HEK293T (cell line): Measurements from ENCODE around the gene PPM1K.

Source experiments
- CTCF ChIA-PET: fragments of 350-600 bp; formaldehyde crosslinking; extraction: SDS; loops from one replicate; lab custom pipeline; 2021; ENCODE audit warnings: antibody characterized with exemption, inconsistent platforms; lab: Yijun Ruan, JAX
- POLR2A ChIA-PET: fragments of 350-600 bp; formaldehyde crosslinking; extraction: SDS; loops from one replicate; lab custom pipeline; 2020; ENCODE audit warnings: antibody characterized with exemption, inconsistent platforms; lab: Yijun Ruan, JAX
- DNase-seq: peaks from one replicate; pipeline ENCODE4 v3.0.0; 2012; ENCODE audit warnings: mixed read lengths; ENCODE audit errors: extremely low spot score
- ARNT ChIP-seq: fragments of 450-650 bp; IDR thresholded peaks from 2 replicates; pipeline ENCODE4 v1.6.1; 2017; ENCODE audit warnings: mild to moderate bottlenecking
- BHLHE40 ChIP-seq: fragments of 450-650 bp; IDR thresholded peaks from 2 replicates; pipeline ENCODE4 v1.6.1; 2016; ENCODE audit warnings: mild to moderate bottlenecking, moderate library complexity, borderline replicate concordance
- CTBP1 ChIP-seq: fragments of 450-650 bp; IDR thresholded peaks from 2 replicates; pipeline ENCODE4 v1.6.1; 2016; ENCODE audit warnings: borderline replicate concordance
- ELF4 ChIP-seq: fragments of 450-650 bp; IDR thresholded peaks from 2 replicates; pipeline ENCODE4 v1.6.1; 2017; ENCODE audit warnings: antibody characterized with exemption
- FOXA1 ChIP-seq: fragments of 450-650 bp; IDR thresholded peaks from 2 replicates; pipeline ENCODE4 v1.6.1; 2016; ENCODE audit warnings: mild to moderate bottlenecking
- FOXK2 ChIP-seq: fragments of 450-650 bp; IDR thresholded peaks from 2 replicates; pipeline ENCODE4 v1.6.1; 2016; ENCODE audit warnings: mild to moderate bottlenecking
- FOXM1 ChIP-seq: fragments of 450-650 bp; IDR thresholded peaks from 2 replicates; pipeline ENCODE4 v1.6.1; 2017; ENCODE audit warnings: mild to moderate bottlenecking, borderline replicate concordance
- HDGF ChIP-seq: fragments of 450-650 bp; IDR thresholded peaks from 2 replicates; pipeline ENCODE4 v1.6.1; 2017; ENCODE audit warnings: antibody characterized with exemption, borderline replicate concordance
- L3MBTL2 ChIP-seq: fragments of 450-650 bp; conservative IDR thresholded peaks from 2 replicates; pipeline ENCODE4 v1.6.1; 2016; ENCODE audit warnings: mild to moderate bottlenecking
- LEF1 ChIP-seq: fragments of 450-650 bp; IDR thresholded peaks from 2 replicates; pipeline ENCODE4 v1.6.1; 2017; ENCODE audit warnings: mild to moderate bottlenecking, borderline replicate concordance
- NFRKB ChIP-seq: fragments of 450-650 bp; IDR thresholded peaks from 2 replicates; pipeline ENCODE4 v1.6.1; 2016; ENCODE audit warnings: mild to moderate bottlenecking, moderate library complexity
- SP1 ChIP-seq: fragments of 450-650 bp; IDR thresholded peaks from 2 replicates; pipeline ENCODE4 v1.6.1; 2017
- SUZ12 ChIP-seq: fragments of 450-650 bp; IDR thresholded peaks from 2 replicates; pipeline ENCODE4 v1.6.1; 2016; ENCODE audit warnings: mild to moderate bottlenecking
- TARDBP ChIP-seq: fragments of 450-650 bp; IDR thresholded peaks from 2 replicates; pipeline ENCODE4 v1.6.1; 2016
- ZNF384 ChIP-seq: fragments of 450-650 bp; IDR thresholded peaks from 2 replicates; pipeline ENCODE4 v1.6.1; 2016
- TF ChIP-seq, protein P1 (sequence below): fragments of 450-650 bp; IDR thresholded peaks from 2 replicates; pipeline ENCODE4 v1.6.1; 2016

PPM1K gene

DNA sequence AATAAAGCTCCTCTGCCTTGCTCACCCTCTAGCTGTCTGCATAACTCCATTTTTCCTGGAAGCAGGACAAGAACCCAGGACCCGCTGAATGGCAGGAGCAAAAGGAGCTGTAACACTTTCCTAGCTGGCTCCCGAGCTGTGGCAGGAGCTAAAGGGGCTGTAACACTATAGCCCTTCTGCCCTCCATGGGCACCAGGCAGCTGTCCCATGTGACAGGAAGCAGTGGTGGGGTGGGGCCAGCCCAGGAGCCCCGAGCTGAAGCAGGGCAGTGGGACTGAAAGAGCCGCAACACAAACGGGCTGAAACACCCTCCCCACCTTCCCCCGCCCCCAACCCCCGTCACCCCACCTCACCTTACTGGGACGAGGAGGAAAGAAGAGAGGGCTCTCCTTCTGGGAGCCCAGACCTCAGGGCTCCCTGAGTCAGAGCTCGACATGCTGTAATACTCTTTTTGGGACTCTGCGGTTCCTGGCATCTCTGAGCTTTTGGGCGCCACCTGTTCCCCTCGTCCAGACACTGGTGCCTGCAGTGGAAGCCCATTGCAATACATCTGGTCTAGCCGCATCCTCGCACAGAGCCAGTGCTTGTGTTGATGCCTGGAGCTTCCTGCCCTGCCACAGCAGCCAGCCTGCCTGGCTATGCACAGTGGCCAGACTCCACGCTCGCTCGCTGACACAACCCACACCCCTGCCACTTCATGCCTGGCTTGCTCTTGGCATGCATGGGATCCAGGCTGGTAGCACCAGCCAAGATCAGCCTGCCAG, 39.4 kb downstream of the PPM1K start:
- POLR2A ChIA-PET = no interaction called here
- CTCF ChIA-PET = interaction anchor here (0.6 kb wide), 1 partner anchor 269 kb away, joined by 3 read pairs; no protein-coding TSS in a partner anchor
- no peak for DNase-seq
- TF ChIP-seq BHLHE40 (no peak), ARNT (no peak), ELF4 (no peak), FOXK2 (no peak), LEF1 (no peak), TARDBP (no peak), L3MBTL2 (no peak), SUZ12 (no peak), HDGF (no peak), SP1 (no peak), NFRKB (no peak), ZNF384 (no peak), FOXM1 (no peak)
- TF ChIP-seq, protein P1, sequence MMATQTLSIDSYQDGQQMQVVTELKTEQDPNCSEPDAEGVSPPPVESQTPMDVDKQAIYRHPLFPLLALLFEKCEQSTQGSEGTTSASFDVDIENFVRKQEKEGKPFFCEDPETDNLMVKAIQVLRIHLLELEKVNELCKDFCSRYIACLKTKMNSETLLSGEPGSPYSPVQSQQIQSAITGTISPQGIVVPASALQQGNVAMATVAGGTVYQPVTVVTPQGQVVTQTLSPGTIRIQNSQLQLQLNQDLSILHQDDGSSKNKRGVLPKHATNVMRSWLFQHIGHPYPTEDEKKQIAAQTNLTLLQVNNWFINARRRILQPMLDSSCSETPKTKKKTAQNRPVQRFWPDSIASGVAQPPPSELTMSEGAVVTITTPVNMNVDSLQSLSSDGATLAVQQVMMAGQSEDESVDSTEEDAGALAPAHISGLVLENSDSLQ = no peak

DNA sequence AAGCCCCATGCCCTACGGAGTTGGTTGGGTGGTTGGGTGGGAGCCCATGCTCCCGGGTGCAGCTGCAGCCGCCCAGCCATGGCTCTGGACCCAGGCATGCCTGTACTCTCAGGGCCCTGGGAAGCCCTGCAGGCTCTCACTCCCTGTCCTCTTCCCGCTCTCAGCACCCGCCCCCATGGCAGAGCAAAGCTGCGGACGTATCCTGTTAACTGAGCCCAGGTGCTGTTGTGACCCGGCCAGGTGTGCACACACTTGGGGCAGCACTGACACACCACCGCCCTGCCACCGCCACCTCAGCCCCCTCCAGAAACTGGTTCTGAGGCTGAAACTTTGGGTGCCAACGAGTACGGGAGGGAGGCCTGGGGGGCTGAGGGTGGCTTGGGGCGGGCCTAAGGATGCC, 40.3 kb downstream of the PPM1K start:
- CTCF ChIA-PET = no interaction called here
- no peak for DNase-seq
- POLR2A ChIA-PET = no interaction called here
- no peak for TF ChIP-seq LEF1
- TF ChIP-seq, protein P1 = no peak
- TF ChIP-seq HDGF = no peak
- TF ChIP-seq CTBP1 = no peak

DNA sequence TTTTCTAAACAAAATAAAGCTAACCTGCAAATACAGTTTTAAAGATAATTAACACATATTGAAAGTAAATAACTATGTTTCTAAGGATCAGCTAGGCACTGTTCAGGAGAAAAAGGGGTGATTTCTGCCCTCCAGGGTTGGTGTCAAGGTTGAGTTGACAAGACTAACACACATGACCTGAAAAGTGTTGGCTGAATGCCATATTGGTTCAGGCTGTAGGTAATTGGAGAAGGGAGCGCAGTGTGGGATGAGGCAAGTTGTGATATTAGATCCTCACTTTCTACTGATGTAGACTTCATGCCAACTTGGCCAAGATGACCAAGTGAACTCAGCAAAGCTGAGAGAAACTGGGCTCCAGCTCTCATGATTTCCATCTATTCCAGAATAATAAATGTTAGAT, 42.2 kb downstream of the PPM1K start:
- TF ChIP-seq ZNF384 (no peak), SUZ12 (no peak), TARDBP (no peak), NFRKB (no peak), FOXK2 (no peak), HDGF (no peak)
- peak; percentile 17 for DNase-seq
- ChIA-PET POLR2A (no interaction called here), CTCF (no interaction called here)

GRCh38 chr4:88240297-88240714, 44.1 kb downstream of the PPM1K start:
- TF ChIP-seq FOXK2 = no peak
- TF ChIP-seq ELF4 = no peak
- no peak for TF ChIP-seq SUZ12
- TF ChIP-seq NFRKB = no peak
- no peak for TF ChIP-seq HDGF
- no peak for TF ChIP-seq LEF1
- TF ChIP-seq FOXA1 = no peak
- TF ChIP-seq, protein P1 = no peak
- no peak for TF ChIP-seq ZNF384
- no peak for TF ChIP-seq L3MBTL2
- CTCF ChIA-PET = no interaction called here
- POLR2A ChIA-PET = no interaction called here
- DNase-seq = no peak

DNA sequence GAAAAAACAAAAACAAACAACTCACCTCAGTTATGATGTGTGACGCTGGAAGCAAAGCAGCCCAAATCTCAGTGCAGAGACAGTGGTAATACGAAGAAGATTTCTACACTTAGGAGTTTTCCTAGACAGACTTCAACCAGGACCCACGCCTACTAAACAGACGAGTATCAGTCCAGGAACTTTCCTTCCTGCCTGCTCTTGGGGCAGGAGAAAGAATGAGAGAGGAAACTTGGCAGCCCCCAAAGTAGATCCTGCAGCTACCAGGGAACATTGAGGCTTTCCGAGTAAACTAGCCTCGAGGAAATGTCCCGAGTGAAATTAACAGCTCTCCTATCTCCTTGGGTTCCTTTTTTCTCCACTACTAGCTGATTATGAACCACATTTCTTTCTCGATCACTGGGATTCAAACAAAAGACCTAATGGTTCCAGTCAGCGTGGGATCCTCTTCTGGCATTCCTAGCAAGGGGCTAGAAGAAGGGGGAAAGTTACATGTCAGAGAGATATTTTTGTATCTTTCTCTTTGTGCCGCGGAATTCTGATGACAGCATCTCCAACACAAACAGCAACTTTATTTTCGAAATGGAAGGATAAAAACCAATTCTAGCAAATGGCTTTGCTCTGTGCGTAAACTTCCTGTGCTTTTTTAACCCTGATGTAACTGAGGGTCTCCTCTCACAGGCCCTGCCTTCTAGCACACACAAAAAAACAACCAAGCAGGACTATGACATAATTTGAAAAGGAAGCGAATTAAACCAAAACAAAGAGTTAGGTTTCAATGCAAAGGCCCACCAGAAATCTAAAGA, 53.2 kb downstream of the PPM1K start:
- POLR2A ChIA-PET = no interaction called here
- CTCF ChIA-PET = no interaction called here
- TF ChIP-seq FOXA1 (no peak), ELF4 (no peak), CTBP1 (no peak), ARNT (no peak), LEF1 (no peak), L3MBTL2 (no peak), ZNF384 (no peak)

GRCh38 chr4:88230461-88230891, 53.9 kb downstream of the PPM1K start:
- ChIA-PET CTCF (no interaction called here), POLR2A (no interaction called here)
- no peak for TF ChIP-seq FOXM1
- TF ChIP-seq, protein P1 = no peak
- TF ChIP-seq SP1 = no peak
- TF ChIP-seq LEF1 = no peak
- no peak for TF ChIP-seq SUZ12
- no peak for TF ChIP-seq CTBP1
- TF ChIP-seq TARDBP = no peak
- no peak for TF ChIP-seq ARNT
- no peak for TF ChIP-seq NFRKB
- no peak for TF ChIP-seq FOXA1
- TF ChIP-seq L3MBTL2 = no peak
- TF ChIP-seq ELF4 = no peak
- TF ChIP-seq BHLHE40 = no peak
- TF ChIP-seq HDGF = no peak
- no peak for TF ChIP-seq FOXK2
- no peak for TF ChIP-seq ZNF384
- DNase-seq = no peak

More for the DNA sequence above, 53.2 kb downstream of the PPM1K start:
- DNase-seq = no peak
